HepG2 (cell line): ENCODE measurements around the gene OSBP. TPM values are rescaled to one million over a fixed set of nuclear protein-coding genes. Genes with fewer than 3 reads are reported as not detected.

Experiments used
- CCDC6 ChIP-seq: sonication (generic); formaldehyde crosslinking; IDR thresholded peaks from 2 replicates; pipeline ENCODE4 v1.8.1; 2022; ENCODE audit warnings: mild to moderate bottlenecking, missing genetic modification reagents, moderate library complexity
- FOXA3 ChIP-seq: IDR thresholded peaks from 2 replicates; pipeline ENCODE4 v1.6.1; 2016; ENCODE audit warnings: missing genetic modification reagents, missing compliant biosample characterization
- FOXP4 ChIP-seq: sonication (generic); formaldehyde crosslinking; IDR thresholded peaks from 2 replicates; pipeline ENCODE4 v1.4.0; 2020; ENCODE audit warnings: missing genetic modification reagents
- GTF2F1 ChIP-seq: fragments of 150-350 bp; IDR thresholded peaks from 2 replicates; pipeline ENCODE4 v1.6.1; 2014; ENCODE audit warnings: low read length
- JUNB ChIP-seq: sonication (generic); formaldehyde crosslinking; IDR thresholded peaks from 2 replicates; pipeline ENCODE4 v1.8.0; 2022; ENCODE audit warnings: missing genetic modification reagents, mild to moderate bottlenecking, borderline replicate concordance
- NCOA2 ChIP-seq: sonication (generic); formaldehyde crosslinking; IDR thresholded peaks from 2 replicates; pipeline ENCODE4 v1.8.0; 2022; ENCODE audit warnings: inconsistent platforms
- NFRKB ChIP-seq: fragments of 450-650 bp; IDR thresholded peaks from 2 replicates; pipeline ENCODE4 v1.6.1; 2017
- PCBP2 ChIP-seq: fragments of 200-400 bp; formaldehyde crosslinking; optimal IDR thresholded peaks from 2 replicates; pipeline ENCODE3; 2018; ENCODE audit warnings: low read length, low read depth; ENCODE audit not compliant: poor library complexity, severe bottlenecking
- RORA ChIP-seq: sonication (generic); formaldehyde crosslinking; IDR thresholded peaks from 2 replicates; pipeline ENCODE4 v1.5.0; 2020; ENCODE audit warnings: mild to moderate bottlenecking, missing genetic modification reagents, moderate library complexity
- SALL2 ChIP-seq: sonication (generic); formaldehyde crosslinking; IDR thresholded peaks from 2 replicates; pipeline ENCODE4 v1.8.1; 2023; ENCODE audit warnings: mild to moderate bottlenecking, missing genetic modification reagents, inconsistent platforms
- TBX3 ChIP-seq: fragments of 450-650 bp; IDR thresholded peaks from 2 replicates; pipeline ENCODE4 v1.6.1; 2017; ENCODE audit warnings: antibody characterized with exemption, mild to moderate bottlenecking, inconsistent platforms, borderline replicate concordance
- TCF7L2 ChIP-seq: IDR thresholded peaks from 2 replicates; pipeline ENCODE4 v1.6.1; 2011; ENCODE audit warnings: mild to moderate bottlenecking, low read depth, low read length, moderate library complexity
- YY1 ChIP-seq: IDR thresholded peaks from 2 replicates; pipeline ENCODE4 v1.6.1; 2011; ENCODE audit warnings: low read length, low read depth, moderate library complexity, mild to moderate bottlenecking; ENCODE audit not compliant: insufficient read depth, insufficient replicate concordance
- ZFP41 ChIP-seq: sonication (generic); formaldehyde crosslinking; IDR thresholded peaks from 2 replicates; pipeline ENCODE4 v1.4.0; 2020; ENCODE audit warnings: mild to moderate bottlenecking, missing genetic modification reagents, borderline replicate concordance
- ZKSCAN1 ChIP-seq: fragments of 150-350 bp; IDR thresholded peaks from 2 replicates; pipeline ENCODE4 v1.6.1; 2014; ENCODE audit warnings: low read length
- ZMYM2 ChIP-seq: sonication (generic); formaldehyde crosslinking; IDR thresholded peaks from 2 replicates; pipeline ENCODE4 v1.8.0; 2022; ENCODE audit warnings: mild to moderate bottlenecking, missing genetic modification reagents
- ZNF10 ChIP-seq: sonication (generic); formaldehyde crosslinking; IDR thresholded peaks from 2 replicates; pipeline ENCODE4 v1.4.0; 2020; ENCODE audit warnings: mild to moderate bottlenecking, low read depth, missing genetic modification reagents, borderline replicate concordance
- ZNF251 ChIP-seq: sonication (generic); formaldehyde crosslinking; IDR thresholded peaks from 2 replicates; pipeline ENCODE4 v1.9.0; 2021; ENCODE audit warnings: mild to moderate bottlenecking, missing genetic modification reagents
- ZNF460 ChIP-seq: sonication (generic); formaldehyde crosslinking; IDR thresholded peaks from 2 replicates; pipeline ENCODE4 v1.5.1; 2020; ENCODE audit warnings: missing genetic modification reagents, mild to moderate bottlenecking, borderline replicate concordance
- ZNF510 ChIP-seq: sonication (generic); formaldehyde crosslinking; IDR thresholded peaks from 2 replicates; pipeline ENCODE4 v1.4.0; 2020; ENCODE audit warnings: low read depth, mild to moderate bottlenecking, missing genetic modification reagents
- ZNF557 ChIP-seq: sonication (generic); formaldehyde crosslinking; IDR thresholded peaks from 2 replicates; pipeline ENCODE4 v1.4.0; 2020; ENCODE audit warnings: missing genetic modification reagents
- ZNF567 ChIP-seq: sonication (generic); formaldehyde crosslinking; IDR thresholded peaks from 2 replicates; pipeline ENCODE4 v1.8.1; 2023; ENCODE audit warnings: mild to moderate bottlenecking, missing genetic modification reagents, borderline replicate concordance
- ZNF7 ChIP-seq: IDR thresholded peaks from 2 replicates; pipeline ENCODE4 v1.6.1; 2016; ENCODE audit warnings: missing biosample characterization, missing genetic modification reagents
- ZNF704 ChIP-seq: sonication (generic); formaldehyde crosslinking; IDR thresholded peaks from 2 replicates; pipeline ENCODE4 v1.8.1; 2023; ENCODE audit warnings: mild to moderate bottlenecking, inconsistent platforms, moderate library complexity, missing genetic modification reagents, borderline replicate concordance
- ZNF709 ChIP-seq: sonication (generic); formaldehyde crosslinking; IDR thresholded peaks from 2 replicates; pipeline ENCODE4 v1.5.0; 2020; ENCODE audit warnings: mild to moderate bottlenecking, missing genetic modification reagents
- ZXDC ChIP-seq: sonication (generic); formaldehyde crosslinking; IDR thresholded peaks from 2 replicates; pipeline ENCODE4 v1.5.0; 2020; ENCODE audit warnings: mild to moderate bottlenecking, missing genetic modification reagents
- polyA plus RNA-seq, 8 experiments: library from polyadenylated mRNA; depleted of rRNA in 3 of 8; stranded (reverse) in 7 of 8; unstranded in 1 of 8; fragments of >200 nt; fragmentation: Illumina TruSeq in 4 of 8; extraction: Trizol in 4 of 8; gene quantifications; 2 replicates each; pipeline versions ENCODE4 v1.2.1 to v1.2.3, GENCODE V29; 2011 to 2016; ENCODE audit warnings: low read depth in 4 of 8, missing spikeins in 1 of 8, mixed read lengths in 1 of 8; ENCODE audit not compliant: insufficient read depth in 1 of 8
- total RNA-seq, 5 experiments: library from RNA; depleted of rRNA; stranded (reverse); fragments of >200 nt; fragmentation: Illumina TruSeq; extraction: Trizol; gene quantifications; 2 replicates each; pipeline ENCODE4 v1.2.3, GENCODE V29; 2016; ENCODE audit warnings: low read depth in 1 of 5

Gene OSBP
- total and polyA plus RNA-seq, 2 of the 13 experiments (the other 11 are each of a cell fraction or from before 2014, with no cell fraction given) = 12.1 to 13.5 TPM

- TF ChIP-seq TCF7L2 (no peak), SALL2 (CRISPR knock-in tag) (no peak), RORA (CRISPR knock-in tag) (no peak), ZFP41 (CRISPR knock-in tag) (no peak), GTF2F1 (no peak), TBX3 (no peak), ZNF251 (CRISPR knock-in tag) (no peak), NFRKB (no peak), FOXP4 (no peak; the same call in 1 of the 2 replicates), ZNF557 (0 out of 2 replicates have a peak, but pooled peaks have one; percentile 68), NCOA2 (CRISPR knock-in tag) (no peak), ZXDC (CRISPR knock-in tag) (no peak), ZNF510 (CRISPR knock-in tag) (no peak), ZNF709 (CRISPR knock-in tag) (no peak), ZNF704 (no peak), FOXA3 (CRISPR knock-in tag) (no peak), ZNF460 (CRISPR knock-in tag) (no peak), YY1 (peak; percentile 33), ZKSCAN1 (0 out of 2 replicates have a peak, but pooled peaks have one; percentile 54), JUNB (CRISPR knock-in tag) (no peak), CCDC6 (CRISPR knock-in tag) (no peak), ZNF567 (CRISPR knock-in tag) (no peak), ZMYM2 (peak; percentile 90), ZNF7 (no peak), ZNF10 (CRISPR knock-in tag) (no peak), PCBP2 (no peak)
These were observed 59.3 kb downstream of the OSBP start (continued) for GRCh38 chr11:59556115-59556916.
